NCI-H526 (cell line): ENCODE measurements around the gene OXNAD1.
A peak's percentile ranks its signal among the peaks of the same experiment; 100 is the strongest.

Experiments
- DNase-seq, 2 experiments: peaks; one replicate each; lab custom pipeline; 2025; lab: John Stamatoyannopoulos, UW

The OXNAD1 gene, protein sequence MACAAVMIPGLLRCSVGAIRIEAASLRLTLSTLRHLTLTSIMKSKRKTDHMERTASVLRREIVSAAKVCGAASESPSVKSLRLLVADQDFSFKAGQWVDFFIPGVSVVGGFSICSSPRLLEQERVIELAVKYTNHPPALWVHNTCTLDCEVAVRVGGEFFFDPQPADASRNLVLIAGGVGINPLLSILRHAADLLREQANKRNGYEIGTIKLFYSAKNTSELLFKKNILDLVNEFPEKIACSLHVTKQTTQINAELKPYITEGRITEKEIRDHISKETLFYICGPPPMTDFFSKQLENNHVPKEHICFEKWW

DNA sequence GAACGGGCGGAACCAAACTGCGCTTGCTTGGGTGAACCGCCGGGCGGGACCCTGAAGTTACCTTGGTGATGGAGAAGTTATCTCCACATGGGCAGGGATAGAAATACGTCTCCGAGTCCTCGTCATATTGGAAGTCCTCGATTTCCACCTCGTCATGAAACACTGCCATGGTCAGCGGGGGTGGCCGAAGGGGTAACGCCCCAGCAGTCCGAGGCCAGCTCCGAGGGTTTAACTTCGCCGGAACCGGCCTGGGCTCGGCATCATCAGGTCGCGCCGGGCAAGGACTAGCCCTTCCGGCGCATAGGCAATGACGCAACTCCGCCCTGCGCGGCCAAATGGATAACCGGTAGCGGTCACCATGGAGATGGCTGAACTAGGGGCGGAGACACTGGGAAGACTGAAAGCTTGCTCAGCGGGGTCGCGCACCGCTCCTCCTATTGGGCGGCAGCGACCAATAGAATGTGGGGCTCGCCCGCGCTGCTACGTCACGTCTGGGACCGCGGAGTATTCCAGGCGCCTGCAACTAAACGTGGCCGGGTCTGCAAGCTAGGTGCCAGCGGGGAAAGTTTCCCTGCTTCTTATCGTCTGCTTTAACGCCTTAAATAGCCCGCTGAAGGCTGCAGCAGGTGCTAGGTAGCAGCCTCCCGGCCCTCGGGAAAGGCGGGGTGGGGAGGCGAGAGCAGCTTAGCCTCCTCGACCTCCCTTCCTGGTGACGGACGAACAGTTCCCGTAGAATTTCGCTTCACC, at the start of gene OXNAD1, which contains the start of gene DPH3:
OXNAD1 (plus strand) TSS at position 505 of the 747 bp plus-strand sequence. CDS start 5,741 bp downstream, outside the sequence.
DPH3 (minus strand) TSS at position 236 of the 747 bp plus-strand sequence; CDS start at position 169, 67 bp downstream.
- DNase-seq = peak; percentile 98 to 99

DNA sequence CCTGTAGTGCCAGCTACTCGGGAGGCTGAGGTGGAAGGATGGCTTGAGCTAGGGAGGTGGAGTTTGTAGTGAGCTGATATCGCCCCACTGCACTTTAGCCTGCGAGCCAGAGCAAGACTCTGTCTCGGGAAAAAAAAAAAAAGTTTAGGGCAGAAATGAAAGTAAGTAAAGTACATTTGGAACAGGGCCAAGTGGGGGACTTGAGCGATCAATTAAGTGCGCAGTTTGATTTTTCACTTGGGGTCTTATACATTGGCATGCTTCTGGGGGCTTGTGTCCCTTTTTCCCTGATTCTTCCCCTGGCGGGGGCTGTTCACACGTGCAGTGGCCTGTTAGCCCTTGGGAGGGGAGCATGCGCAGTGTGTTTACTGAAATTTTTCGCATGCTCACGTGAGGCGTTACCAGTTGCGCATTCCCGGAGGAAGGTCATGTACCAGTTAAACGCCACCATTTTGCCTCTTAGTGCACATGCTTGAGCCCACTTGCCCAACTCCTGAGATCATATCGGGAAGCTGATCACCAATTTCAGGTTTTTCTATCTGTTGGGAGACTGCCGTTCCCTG, 48.6 kb upstream of the OXNAD1 start:
- DNase-seq = no peak

DNA sequence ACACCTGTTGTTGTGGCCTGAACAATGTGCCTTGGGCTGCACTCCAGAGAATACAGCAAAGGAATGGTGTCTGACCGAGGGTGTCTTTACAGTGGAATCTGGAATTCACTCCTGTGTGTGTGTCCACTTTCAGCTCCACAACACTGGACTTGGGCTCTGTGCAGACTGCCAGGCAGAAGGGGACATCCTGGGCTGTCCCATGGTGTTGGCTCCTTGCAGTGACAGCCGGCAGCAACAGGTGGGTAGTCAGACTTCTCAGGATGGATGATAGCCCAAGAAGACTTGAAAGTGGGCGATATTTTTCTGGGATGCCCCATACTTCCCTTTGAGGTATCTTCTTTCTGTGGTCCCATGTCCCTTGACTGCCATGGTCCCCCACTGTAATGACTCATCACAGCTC, 45.2 kb upstream of the OXNAD1 start:
- DNase-seq = no peak

DNA sequence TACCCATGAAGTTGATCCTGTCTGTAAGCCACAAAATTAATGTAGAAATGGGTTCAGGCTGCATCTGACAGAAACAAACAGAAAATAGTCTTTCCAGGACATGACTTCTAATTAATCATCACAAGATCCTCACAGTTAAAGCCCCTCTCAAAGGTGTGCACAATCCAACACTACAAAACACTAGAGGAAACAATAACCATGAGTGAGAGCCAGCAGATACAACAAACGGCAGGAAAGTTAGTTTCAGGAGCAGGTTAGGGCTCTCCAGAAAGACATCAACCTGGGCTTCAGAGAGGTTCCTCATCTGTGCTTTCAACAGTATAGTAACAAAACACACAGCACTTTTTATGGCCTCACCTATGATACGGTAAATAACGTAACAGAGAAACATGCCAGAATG, 43.0 kb upstream of the OXNAD1 start:
- no peak for DNase-seq

DNA sequence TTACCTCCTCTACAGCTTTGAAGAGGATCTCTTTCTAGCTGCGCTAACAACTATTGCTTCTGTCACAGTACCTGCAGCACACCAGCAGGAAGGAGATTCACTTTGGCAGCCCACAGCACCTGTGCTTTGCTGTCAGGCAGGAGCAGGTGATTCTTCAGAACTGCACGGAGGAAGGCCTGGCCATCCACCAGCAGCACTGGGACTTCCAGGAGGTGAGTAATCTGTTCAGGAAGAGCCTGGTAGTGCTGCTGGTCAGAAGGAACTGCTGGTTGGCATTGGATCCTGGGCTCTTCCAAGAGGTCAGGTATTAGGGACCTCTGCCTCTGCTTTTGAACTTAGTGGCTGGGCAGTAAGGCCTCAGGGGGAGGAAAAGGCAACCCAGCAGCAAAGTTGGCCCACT, 42.5 kb upstream of the OXNAD1 start:
- DNase-seq = no peak

DNA sequence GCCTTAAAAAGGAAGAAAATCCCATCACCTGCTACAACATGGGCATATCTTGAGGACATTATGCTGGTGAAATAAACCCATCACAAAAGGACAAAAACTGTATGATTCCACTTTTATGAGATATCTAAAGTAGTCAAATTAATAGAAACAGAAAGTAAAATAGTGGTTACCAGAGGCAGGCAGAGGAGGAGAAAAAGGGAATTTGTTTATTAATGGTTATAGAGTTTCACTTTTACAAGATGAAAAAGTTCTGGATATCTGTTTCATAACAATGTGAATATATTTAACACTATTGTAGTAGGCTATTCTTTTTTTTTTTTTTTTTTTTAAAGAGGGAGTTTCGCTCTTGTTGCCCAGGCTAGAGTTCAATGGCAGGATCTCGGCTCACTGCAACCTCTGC, 40.7 kb upstream of the OXNAD1 start:
- DNase-seq = no peak

DNA sequence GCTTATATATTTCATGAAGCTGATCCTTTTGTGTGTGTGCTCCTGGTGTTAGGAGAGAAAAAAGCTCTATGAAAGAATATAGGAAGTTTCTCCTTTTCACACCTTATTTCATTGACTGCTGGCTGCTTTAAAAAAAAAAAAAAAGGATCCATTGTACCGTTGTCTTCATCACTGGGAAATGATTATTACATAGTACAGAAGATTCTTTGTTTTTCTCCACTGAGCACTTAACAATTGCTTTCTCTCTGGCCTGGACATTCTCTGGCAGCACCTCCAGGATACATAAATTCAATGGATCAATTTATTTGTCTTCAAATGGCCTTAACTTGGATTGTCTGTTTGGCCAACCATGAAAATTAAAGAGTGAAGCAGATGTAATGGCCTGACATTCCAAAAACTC, 37.4 kb upstream of the OXNAD1 start:
- no peak for DNase-seq

DNA sequence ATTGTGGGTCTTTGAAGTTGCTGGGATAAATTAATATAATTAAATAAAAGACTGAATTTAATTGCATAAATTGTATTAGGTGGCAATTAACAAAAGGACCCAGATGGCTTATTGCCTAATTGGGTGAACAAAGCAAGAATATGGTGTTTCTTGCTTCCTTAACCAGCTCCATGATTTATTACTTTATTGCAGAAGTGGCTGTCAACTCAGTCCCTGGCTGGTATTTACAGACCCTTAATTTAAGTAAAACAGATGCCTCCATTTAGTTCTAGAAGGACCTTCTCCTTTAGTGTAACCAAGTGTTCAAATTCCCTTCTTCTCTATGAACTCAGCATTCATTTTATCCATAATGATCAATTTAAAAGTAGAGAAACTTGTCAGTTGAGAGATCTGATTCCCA, 35.3 kb upstream of the OXNAD1 start:
- no peak for DNase-seq

DNA sequence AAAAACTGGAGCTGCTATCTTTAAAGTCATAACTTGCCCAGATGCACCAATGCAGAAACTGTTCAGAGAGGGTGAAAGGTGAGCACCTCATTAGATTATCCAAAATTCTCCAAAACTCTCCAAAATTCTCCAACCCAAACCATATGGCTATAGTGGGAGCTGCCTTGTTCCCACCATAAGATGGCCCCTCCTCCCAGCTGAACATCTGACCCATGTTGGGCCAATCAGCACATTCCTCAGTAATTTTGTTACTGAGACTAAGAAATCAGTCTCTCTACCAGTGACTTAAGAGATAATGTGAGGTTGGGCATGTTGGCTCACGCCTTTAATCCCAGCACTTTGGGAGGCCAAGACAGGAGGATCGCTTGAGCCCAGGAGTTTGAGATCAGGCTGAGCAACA, 33.0 kb upstream of the OXNAD1 start:
- DNase-seq = no peak

DNA sequence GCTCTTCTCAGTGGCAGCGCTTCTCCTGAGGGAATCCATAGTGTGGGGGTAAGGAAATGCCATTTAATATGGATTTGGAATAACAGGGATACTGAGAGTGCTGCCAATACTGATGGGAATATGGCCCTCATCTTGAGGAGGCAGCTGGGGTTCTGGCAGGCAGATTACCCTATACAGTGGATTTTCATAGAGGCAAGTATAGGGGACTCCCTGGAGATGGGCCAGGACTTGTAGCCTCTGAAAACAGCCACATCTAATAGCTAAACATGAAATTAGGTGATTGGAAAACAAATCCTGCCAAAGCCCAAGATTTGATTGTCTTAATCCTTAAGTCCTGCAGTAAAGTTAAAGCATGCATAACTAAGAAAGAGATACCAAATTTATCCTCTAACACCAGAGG, 31.2 kb upstream of the OXNAD1 start:
- DNase-seq = no peak

DNA sequence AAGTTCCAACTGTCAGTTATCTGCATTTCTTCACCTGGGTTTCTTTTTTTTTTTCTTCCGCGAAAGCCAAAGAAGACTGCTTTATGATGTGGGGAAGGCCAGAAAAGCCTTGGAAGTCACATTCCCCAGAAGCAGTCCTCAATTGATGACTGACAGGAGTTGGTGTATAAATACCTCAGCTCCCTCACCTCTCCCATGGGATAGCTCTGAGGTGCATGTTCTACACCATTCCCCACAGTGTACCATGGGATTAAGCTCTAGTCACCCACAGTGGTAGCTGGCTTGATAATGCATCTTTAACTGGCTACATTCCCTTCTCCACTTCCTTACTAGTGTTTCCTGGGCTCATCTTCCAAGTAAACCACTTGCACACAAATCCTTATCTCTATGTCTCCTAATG, 30.7 kb upstream of the OXNAD1 start:
- no peak for DNase-seq

DNA sequence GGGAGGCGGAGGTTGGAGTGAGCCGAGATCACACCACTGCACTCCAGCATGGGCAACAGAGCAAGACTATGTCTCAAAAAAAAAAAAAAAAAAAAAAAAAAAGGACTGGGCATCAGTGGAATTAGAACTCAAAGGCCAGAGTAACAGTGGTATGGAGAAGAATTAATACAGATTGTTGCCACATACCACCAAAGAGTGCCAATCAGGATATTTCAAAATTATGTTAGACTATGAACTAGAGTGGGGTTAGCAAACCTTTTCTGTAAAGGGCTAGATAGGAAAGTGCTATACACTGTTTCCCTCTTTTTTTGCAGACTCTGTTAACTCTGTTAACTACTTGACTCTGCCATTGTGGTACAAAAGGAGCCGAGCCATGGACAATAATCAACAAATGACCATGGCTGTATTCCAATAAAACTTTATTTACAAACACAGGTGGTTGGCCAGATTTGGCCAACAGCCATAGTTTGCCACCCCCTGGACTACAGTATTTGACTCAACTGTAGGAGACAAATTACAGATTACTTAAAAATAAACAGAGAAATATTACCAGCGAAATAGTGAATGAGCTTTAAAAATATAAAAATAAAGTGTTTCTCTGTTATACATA, 28.9 kb upstream of the OXNAD1 start:
- no peak for DNase-seq

DNA sequence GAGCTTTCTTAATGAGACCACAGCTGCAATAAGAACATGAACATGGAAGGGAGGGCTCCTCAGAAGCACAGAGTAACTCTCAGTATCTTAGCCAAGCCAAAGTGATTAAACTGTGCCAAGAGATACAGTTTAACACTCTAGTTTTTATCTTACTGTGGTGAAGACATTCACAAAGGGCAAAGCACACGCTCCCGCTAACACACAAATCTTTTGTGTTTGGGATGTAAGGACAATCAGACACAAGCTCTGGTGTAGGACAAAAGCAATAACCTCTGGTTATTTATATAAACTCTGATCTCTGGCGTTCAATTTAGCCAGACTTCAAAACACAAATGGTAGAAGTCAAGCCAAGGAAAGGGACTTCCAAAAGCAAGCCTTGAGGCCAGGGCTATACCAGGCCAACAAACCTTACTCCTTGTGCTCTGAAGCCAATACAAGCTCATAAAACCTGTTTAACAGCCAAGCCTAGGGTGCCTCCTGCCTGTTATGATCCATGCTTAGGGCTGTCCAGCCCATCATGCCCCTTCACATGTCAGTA, 28.1 kb upstream of the OXNAD1 start:
- DNase-seq = no peak

DNA sequence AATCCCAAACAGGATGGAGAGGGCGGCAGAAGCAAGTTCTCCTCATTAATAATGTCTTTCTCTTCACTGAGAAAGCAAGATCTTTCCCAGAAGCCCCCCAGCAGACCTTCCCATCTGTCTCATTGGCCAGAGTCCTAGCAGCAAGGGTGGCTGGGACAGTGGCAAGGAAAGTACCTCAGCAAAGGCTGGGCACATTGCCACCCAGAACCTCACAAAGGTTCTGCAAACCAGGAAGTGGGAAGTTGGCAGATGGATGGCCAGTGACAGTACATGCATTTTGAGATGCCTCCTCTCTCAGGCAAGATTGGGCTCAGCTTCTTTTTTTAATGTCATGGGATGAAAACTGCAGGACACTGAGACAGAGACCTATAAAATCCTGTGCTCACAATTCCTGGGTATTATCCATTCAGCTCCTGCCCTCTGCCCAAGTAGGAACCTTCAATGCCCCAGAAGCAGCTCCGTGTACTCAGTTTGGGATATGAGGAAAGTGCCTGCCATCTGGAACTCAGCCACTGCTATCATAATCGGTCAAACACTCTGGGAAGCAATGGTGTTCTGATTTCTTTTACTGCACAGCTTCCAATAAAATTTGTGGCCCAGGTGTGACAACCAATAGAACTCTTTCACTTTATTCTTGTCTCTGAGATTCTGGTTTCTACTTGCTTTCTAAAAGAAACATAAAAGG, 25.8 kb upstream of the OXNAD1 start:
- DNase-seq = no peak

DNA sequence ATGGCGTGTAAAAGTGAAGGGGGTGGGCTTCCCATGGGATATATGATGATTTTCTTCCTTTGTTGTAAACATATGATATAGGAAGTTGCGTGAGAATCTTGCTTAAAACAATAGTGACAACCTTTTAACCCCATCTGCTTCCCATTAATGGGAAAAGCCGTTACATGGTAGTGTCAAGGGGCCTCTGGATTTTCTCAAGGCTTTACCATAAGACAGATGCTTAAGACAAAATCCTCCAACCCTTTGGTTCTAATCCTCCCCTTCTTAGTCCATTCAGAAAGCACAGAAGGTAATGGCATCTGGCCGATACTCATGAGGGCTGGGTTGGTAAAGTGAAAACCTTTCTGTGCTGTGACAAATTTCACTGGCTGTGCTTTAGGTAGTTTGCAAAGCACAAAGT, 25.2 kb upstream of the OXNAD1 start:
- no peak for DNase-seq

DNA sequence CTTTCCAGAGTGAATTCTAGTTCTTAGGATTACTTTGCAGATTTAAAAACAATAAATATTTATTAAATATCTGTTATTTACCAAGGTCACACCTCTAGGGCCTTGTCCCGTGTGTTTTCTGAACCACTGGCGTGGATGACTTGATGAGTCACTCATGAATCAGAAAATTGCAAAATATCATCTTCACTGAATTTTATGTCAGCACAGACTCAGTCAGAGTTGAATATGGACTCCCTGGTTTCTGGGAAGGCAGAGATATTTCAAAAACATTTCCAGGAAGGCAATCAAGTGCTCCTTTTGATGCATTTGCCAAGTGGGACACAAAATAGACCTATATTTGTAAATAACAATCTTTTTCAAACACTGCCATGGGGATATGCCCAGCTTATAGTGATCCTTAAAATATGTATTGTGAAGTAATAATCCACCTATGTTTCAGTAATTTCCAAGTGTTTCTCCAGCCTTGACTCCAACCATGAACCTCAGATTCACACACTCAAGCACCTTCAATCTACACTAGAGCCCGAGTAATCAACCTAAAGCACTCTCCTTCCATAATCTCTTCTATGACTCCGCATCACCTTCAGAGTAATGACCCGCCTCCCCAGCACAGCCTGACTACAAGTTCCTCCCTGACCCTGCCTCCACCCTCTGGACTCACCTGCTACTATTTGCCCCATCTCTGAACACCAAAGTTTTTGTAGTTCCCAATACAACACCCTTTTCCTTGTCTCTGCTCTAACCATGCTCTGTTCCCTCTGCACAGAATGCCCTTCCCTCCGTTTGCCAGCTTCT, 24.6 kb upstream of the OXNAD1 start:
- DNase-seq = no peak

DNA sequence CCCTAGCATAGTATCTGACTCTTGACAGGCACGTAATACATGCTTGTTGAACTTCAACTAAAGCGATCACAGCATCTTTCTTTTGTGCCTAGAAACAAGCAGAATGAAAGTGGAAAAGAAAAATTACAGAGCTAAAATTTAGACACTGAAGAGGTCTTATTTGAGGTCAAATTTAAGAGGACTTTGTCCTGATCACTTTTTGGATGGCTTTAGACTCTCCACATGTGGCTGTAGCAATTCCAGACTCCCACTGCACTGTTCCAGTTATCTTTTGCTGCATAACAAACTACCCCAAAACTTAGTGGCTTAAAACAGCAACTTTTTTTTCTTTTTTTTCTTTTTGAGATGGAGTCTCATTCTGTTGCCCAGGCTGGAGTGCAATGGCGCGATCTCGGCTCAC, 23.8 kb upstream of the OXNAD1 start:
- no peak for DNase-seq

DNA sequence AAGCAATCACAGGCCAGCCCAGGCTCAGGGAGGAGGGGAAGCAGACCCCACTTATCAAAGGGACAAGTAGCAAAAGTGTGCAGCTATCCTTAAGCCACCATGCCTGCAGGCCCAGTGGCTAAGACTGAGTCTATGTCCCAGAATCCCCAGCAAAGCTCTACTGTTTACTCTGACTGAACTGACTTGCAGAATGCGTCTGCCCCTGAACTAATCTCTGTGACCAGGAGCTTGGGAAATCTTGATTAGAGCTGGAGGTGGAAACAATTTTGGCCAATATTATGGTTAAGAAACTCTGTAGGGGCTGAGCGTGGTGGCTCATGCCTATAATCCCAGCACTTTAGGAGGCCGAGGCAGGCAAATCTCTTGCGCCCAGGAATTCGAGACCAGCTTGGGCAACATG, 22.8 kb upstream of the OXNAD1 start:
- DNase-seq = no peak

DNA sequence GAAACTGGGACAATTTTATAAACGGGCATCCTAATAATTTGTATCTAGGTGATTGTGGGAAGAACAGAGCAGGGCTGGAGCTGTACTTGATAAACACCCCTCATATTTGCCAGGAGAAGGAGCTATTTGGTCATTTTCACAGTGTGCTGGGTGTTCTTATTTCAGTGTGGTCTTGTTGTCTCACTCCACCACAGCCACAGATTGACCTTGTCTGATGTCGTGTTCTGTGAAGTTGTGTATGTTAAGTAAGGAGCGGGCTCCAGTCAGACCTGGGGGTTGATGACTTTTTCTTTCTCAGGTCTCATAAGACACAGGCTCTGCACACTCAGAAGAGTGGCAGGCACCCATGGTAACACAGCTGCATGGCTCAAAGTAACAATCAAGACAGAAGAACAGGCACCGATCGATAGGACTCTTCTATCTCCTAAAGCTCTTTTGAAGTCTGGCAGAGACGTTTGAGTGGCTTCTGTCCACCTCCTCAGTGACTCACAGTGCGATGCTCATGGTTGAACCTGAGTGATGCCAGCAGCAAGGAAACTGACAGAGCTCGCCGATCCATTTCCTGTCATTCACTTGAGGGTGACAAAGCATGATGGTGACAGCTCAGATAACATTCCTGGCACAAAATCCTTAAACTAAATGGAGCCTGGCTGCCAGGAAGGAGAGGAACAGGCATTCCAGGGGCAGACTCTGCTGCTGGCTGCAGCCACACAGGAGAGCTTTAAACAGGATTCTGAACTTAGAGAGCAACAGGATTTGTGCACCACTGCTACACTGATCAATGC, 21.1 kb upstream of the OXNAD1 start:
- no peak for DNase-seq

DNA sequence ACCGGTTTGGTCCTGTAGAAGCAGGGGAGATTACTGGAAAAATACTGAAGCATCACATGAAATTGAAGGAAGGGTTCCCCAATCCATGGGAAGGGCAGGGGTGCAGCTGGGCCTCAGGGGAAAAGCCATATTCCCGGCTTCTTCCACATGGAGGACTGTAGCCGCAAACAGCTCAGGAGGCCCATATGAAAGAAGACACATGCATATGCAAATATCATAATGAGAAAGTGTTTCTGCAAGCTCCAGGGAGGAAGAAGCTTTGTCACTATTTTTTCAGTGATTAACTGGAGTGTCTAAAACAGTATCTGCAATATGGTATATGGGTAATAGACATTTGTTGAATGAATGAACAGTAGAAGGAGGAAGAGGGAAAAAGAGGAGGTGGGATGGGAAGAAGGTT, 19.4 kb upstream of the OXNAD1 start:
- DNase-seq = peak; percentile 22 to 67
